ENCODE data around the gene ALPL.

Gene ALPL

GRCh38 chr1:21576031-21576797, 67.0 kb downstream of the ALPL start:
- DNase-seq (ENCODE audit: low read depth in 2 of 2): no peak

GRCh38 chr1:21576798-21577187, 67.6 kb downstream of the ALPL start:
- no peak for DNase-seq (ENCODE audit: low read depth in 2 of 2)

- DNase-seq (ENCODE audit: low read depth in 2 of 2): no peak
Measured at GRCh38 chr1:21577324-21577723, 68.1 kb downstream of the ALPL start.

DNA sequence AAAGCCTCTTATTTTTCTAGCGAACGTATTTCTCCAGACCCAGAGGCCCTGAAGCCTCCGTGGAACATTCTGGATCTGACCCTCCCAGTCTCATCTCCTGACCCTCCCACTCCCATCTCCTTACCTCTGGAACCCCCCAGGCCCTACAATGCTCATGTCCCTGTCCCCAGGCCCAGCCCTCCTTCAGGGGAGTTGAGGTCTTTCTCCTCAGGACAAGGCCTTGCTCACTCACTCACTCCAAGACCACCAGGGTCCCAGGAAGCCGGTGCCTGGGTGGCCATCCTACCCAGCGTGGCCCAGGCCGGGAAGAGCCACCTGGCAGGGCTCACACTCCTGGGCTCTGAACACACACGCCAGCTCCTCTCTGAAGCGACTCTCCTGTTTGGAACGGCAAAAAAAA, 68.7 kb downstream of the ALPL start:
- DNase-seq (ENCODE audit: low read depth in 2 of 2): no peak

GRCh38 chr1:21579791-21580190, 70.6 kb downstream of the ALPL start:
- DNase-seq (ENCODE audit: low read depth in 2 of 2): no peak

GRCh38 chr1:21584096-21584495, 74.9 kb downstream of the ALPL start:
- no peak for DNase-seq (ENCODE audit: low read depth in 2 of 2)

GRCh38 chr1:21585037-21585436, 75.8 kb downstream of the ALPL start:
- DNase-seq (ENCODE audit: low read depth in 2 of 2): no peak

GRCh38 chr1:21586222-21586621, 77.0 kb downstream of the ALPL start:
- DNase-seq (ENCODE audit: low read depth in 2 of 2): no peak

DNA sequence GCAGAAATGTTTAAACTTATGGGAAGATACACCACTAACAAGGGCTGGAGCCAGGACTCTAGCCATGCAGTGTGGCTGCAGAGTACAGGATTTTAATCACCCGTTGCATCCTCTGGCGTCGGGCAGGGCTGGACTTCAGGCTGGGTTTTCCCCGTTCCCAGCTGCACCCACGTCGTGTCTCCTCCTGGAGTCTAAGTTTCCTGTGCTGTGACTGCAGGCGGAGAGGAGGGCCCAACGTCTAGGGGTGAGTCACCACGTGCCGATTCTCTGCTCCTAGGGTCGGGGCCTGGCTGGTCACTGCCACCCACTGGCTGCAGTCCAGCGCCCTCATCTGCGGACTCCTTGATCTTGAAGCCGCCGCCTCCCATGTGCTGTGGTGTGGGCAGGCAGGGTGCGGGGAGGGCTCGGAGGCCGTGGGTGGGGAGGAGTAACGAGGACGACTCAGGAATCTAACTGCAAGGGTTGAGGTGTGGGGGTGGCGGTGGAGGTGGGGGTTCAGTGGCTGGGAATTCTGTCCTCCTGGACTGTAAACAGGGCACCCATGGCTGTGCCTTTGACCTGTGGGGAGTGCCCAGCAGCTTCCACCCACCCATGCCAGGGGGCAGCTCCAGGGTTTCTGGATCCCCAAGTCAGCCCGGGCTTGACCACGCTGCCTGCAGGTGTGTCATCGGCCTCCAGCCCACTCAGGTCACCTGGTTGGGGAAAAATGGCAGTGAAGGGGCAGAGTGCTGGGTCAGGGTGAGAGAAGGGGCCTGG, 77.8 kb downstream of the ALPL start:
- no peak for DNase-seq (ENCODE audit: low read depth in 2 of 2)

DNA sequence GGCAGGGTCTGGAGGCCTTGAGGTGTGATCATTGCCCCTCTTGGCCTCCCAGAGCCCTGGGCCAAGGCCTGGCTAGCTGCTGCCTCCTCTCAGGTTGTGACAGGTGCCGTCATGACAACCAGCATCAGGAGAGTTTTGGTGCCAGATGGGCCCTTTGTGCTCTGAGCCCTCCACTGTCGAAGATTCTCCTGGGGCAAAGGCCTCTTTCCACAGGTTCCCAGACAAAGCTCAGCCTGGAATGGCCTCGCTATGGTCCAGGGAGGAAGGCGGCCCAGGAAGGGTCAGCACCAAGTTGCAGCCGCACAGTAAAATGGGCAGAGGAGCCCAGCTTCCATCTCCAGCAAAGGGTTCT, 78.4 kb downstream of the ALPL start:
- no peak for DNase-seq (ENCODE audit: low read depth in 2 of 2)

- DNase-seq (ENCODE audit: low read depth in 2 of 2): no peak
Measured at GRCh38 chr1:21589618-21590017, 80.4 kb downstream of the ALPL start.

DNA sequence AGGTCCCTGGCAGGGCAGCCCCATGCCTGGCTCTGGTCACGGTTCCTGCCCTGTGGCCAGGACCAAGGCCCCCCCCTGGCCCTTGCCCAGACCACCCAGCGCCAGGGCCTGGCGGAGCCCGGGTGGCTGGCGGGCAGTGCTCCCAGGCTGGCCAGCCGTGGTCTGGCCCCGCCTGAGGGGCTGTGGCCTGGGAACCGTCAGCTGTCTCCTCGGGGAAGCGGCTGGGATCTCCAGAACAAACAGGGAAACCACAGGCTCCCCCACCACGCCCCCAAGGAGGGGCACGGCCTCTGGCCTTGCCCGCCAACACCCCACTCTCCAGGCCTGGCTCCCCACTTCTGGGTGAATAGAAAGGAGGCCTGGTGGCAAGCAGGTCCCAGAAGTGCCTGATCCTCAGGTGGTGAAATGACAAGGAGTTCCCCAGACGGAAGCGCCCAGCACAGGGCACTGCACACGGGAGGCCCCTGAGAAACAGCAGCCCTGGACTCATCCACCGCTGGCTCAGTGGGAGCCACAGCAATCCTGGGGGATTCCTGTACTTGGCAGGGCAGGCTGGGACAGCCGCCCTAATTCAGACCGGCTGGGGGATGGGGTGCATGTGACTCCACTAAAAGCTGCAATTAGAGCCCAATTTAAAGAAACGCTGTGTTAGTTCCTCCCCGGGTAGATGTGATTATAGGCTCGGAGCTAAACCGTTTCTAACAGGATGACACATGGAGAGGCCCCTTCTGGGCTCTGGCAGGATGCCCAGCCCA, 81.1 kb downstream of the ALPL start:
- no peak for DNase-seq (ENCODE audit: low read depth in 2 of 2)

- DNase-seq (ENCODE audit: low read depth in 2 of 2): no peak
Measured at GRCh38 chr1:21590934-21591333, 81.7 kb downstream of the ALPL start.

DNA sequence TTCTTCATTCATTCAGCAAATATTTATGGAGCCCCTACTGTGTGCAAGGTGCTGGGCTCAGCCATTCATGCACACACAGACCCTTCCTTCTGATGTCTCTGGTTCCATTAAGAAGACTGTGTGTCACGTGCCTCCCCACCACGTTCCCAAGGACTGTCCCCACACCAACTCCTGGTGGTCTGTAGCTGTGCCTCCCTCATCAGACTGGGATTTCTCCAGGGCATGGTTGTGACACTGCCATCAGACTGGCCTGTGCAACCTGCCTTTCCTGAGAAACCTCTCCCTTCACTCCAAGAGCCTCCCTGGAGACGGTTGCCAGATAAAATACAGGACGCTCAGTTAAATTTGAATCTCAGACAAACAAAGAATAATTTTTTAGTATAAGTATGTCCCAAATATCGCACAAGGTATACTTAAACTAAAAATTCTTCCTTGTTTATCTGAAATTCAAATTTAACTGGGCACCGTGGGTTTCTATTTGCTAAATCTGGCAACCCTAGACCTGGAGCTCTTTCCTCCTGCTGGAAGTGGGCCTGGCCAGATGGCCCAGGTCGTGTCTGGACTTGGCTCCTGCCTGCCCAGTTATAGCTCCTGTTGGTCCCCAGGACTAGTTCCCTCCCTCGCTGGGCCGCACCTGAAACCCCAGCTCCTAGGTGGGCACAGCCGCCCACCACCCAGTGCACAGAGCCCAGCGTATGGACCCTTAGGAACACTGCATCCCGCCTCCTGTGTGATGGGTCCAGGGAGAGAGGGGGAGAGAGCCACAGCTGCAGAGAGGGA, 83.1 kb downstream of the ALPL start:
- DNase-seq (ENCODE audit: low read depth in 2 of 2): no peak

DNA sequence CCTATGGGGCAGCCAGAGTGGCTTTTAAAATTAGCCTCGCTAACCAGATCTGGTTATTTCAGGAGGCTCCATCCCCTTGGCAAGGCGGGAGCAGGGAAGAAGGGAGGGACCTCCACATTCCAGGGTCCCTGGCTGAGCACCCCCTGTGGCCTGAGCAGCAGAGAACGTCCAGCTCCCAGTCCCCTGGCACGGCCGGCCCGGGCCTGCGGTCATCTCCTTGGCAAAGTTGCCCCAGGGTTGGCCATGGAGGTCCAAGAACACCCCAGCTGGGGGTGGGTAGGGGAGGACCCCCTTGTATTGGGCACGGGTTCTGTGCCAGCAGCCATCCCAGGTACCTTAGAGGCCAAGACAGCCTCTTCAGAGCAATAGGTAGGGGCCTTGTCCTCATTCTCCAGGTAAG, 84.0 kb downstream of the ALPL start:
- DNase-seq (ENCODE audit: low read depth in 2 of 2): no peak

- DNase-seq (ENCODE audit: low read depth in 2 of 2): no peak
Measured at GRCh38 chr1:21594501-21594900, 85.3 kb downstream of the ALPL start.

DNA sequence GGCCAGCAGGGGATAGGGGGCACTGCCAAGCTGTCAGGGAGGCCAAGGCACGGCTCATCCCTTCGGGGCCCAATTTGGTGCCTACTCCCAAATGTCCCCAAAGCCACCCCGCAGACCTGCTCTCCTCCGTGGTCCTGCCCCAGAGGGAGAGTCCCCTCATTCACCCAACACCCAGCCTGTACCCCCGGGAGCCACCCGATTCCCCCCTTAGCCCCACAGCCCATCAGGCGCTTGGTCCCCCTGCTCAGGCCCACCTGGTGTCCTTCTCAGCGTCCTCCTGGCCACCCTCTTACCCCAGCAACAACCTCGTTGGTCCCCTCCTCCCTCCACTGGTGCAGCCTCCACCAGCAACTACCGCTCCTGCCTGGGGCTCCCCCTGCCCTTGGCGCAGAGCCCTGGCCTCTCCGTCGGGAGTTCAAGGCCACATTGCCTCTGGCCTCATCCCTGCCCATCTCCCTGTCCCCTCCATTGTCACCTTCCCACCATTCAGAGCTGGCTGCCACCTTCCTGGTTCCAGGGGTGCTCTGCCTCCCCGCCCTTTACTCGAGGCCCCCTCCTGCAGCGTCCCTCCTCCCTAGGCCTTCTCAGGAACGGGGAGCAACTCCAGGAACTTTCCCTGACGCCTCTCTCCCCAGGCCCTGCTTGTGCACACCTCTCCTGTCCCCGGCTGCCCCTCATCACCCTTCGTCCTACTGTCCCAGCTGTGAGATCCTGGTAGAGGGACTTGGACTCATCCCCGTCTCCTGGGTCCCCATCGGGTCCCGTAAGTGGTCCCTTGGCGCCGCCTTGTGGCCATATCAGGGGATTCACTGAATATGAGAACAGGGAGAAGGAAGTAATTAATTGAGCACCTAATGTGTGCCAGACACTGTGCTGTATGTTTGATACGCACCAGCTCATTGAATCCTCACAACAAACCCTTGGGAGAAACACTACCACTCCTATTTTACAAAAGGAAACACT, 86.0 kb downstream of the ALPL start:
- DNase-seq (ENCODE audit: low read depth in 2 of 2): peak; percentile 59 to 75

GRCh38 chr1:21596174-21596573, 87.0 kb downstream of the ALPL start:
- DNase-seq (ENCODE audit: low read depth in 2 of 2): no peak

- no peak for DNase-seq (ENCODE audit: low read depth in 2 of 2)
Measured at GRCh38 chr1:21596628-21597027, 87.4 kb downstream of the ALPL start.

GRCh38 chr1:21597753-21598152, 88.5 kb downstream of the ALPL start:
- no peak for DNase-seq (ENCODE audit: low read depth in 2 of 2)

- no peak for DNase-seq (ENCODE audit: low read depth in 2 of 2)
Measured at GRCh38 chr1:21598417-21598816, 89.2 kb downstream of the ALPL start.
